HCT116 (cell line): Measurements from ENCODE around the gene SPSB1. TPM values are rescaled to one million over a fixed set of nuclear protein-coding genes. Genes with fewer than 3 reads are reported as not detected.

Experiments
- ATAC-seq: fragments of 200-7000 bp; cut with Tn5 transposase; 2 replicates; pipeline ENCODE4 v1.9.1; 2020; ENCODE audit warnings: mild to moderate bottlenecking, moderate library complexity
- BruUV-seq: library from RNA; stranded (reverse); fragments of 400-500 nt; replicated peaks from 2 replicates; lab custom pipeline; 2021; lab: Mats Ljungman, UMichigan
- CTCF ChIA-PET: fragments of 300-600 bp; sonication (Branson Sonifier 250); formaldehyde crosslinking; loops from one replicate; lab custom pipeline; 2021; ENCODE audit warnings: antibody characterized with exemption; lab: Charles Lee
- POLR2A ChIA-PET: fragments of 300-600, 350-600 bp; sonication (Branson Sonifier 250); formaldehyde crosslinking; loops from one replicate; lab custom pipeline; 2021; ENCODE audit warnings: antibody characterized with exemption; lab: Charles Lee
- RAD21 ChIA-PET, 2 experiments: fragments of 300-600 bp; sonication (Branson Sonifier 250); formaldehyde crosslinking; loops; one replicate each; lab custom pipeline; 2023; ENCODE audit warnings: low total read pairs in 2 of 2; ENCODE audit not compliant: uncharacterized antibody in 2 of 2, unreplicated experiment in 2 of 2, low non-redundant PET in 1 of 2; lab: Charles Lee
- DNase-seq: peaks from one replicate; pipeline ENCODE4 v3.0.0-alpha.2; 2010; ENCODE audit warnings: low read depth, low spot score
- H2AFZ ChIP-seq: fragments of 200-600 bp; shearing (Covaris generic), sonication (generic); 2 replicates; pipeline ENCODE4 v1.6.1; 2017; ENCODE audit warnings: low read depth, mixed run types, mixed read lengths, antibody characterized with exemption, low read length; ENCODE audit not compliant: poor library complexity, severe bottlenecking
- H3K27ac ChIP-seq: 2 replicates; pipeline ENCODE4 v1.5.1; 2012; ENCODE audit warnings: low read depth, low read length
- H3K27me3 ChIP-seq: fragments of 200-600 bp; sonication (generic); 2 replicates; pipeline ENCODE4 v1.6.1; 2016; ENCODE audit warnings: mixed run types, low read length, mixed read lengths; ENCODE audit not compliant: insufficient read depth
- H3K36me3 ChIP-seq, 2 experiments: fragments of 200-500 bp in 1 of 2; fragments of 200-600 bp in 1 of 2; sonication (Bioruptor generic) in 1 of 2; sonication (generic) in 1 of 2; 2 replicates each; pipeline versions ENCODE4 v1.5.1 to v1.6.1; 2014 to 2016; ENCODE audit warnings: low read length in 2 of 2, inconsistent platforms in 1 of 2, mixed read lengths in 1 of 2, mixed run types in 1 of 2; ENCODE audit not compliant: insufficient read depth in 2 of 2, control insufficient read depth in 1 of 2
- H3K4me1 ChIP-seq, 2 experiments: fragments of 200-600 bp in 1 of 2; sonication (generic) in 1 of 2; 2 replicates each; pipeline versions ENCODE4 v1.5.1 to v1.6.1; 2012 to 2017; ENCODE audit warnings: low read length in 2 of 2, inconsistent platforms in 1 of 2, mild to moderate bottlenecking in 1 of 2, mixed read lengths in 1 of 2, mixed run types in 1 of 2, moderate library complexity in 1 of 2; ENCODE audit not compliant: insufficient read depth in 2 of 2, control insufficient read depth in 1 of 2
- H3K4me2 ChIP-seq: fragments of 200-600 bp; sonication (generic); 2 replicates; pipeline ENCODE4 v1.6.1; 2017; ENCODE audit warnings: mixed run types, low read length, mixed read lengths
- H3K4me3 ChIP-seq, 2 experiments: fragments of 200-600 bp in 1 of 2; sonication (generic) in 1 of 2; replicated peaks in 1 of 2; 2 replicates each; pipeline ENCODE4 v1.5.1; 2011 to 2016; ENCODE audit warnings: low read length in 2 of 2, control low read depth in 1 of 2, low read depth in 1 of 2, mild to moderate bottlenecking in 1 of 2, mixed read lengths in 1 of 2, mixed run types in 1 of 2
- H3K79me2 ChIP-seq: fragments of 200-600 bp; sonication (generic); 2 replicates; pipeline ENCODE4 v1.6.1; 2017; ENCODE audit warnings: mild to moderate bottlenecking, mixed run types, low read length, moderate library complexity, mixed read lengths; ENCODE audit not compliant: insufficient read depth
- H3K9ac ChIP-seq: fragments of 200-600 bp; sonication (generic); 2 replicates; pipeline ENCODE4 v1.6.1; 2016; ENCODE audit warnings: low read length, mixed read lengths
- H3K9me2 ChIP-seq: fragments of 200-600 bp; sonication (generic), shearing (Covaris generic); 2 replicates; pipeline ENCODE4 v1.6.1; 2017; ENCODE audit warnings: mixed run types, mild to moderate bottlenecking, moderate library complexity; ENCODE audit not compliant: insufficient read depth
- H3K9me3 ChIP-seq, 2 experiments: fragments of 200-500 bp in 1 of 2; fragments of 200-600 bp in 1 of 2; sonication (Bioruptor generic) in 1 of 2; sonication (generic) in 1 of 2; 2 replicates each; pipeline ENCODE4 v1.6.1; 2014 to 2017; ENCODE audit warnings: low read length in 2 of 2, mixed read lengths in 2 of 2, inconsistent platforms in 1 of 2, low read depth in 1 of 2, mild to moderate bottlenecking in 1 of 2, mixed run types in 1 of 2, moderate library complexity in 1 of 2; ENCODE audit not compliant: control insufficient read depth in 1 of 2, insufficient read depth in 1 of 2
- H4K20me1 ChIP-seq: fragments of 200-600 bp; sonication (generic), shearing (Covaris generic); 2 replicates; pipeline ENCODE4 v1.6.1; 2017; ENCODE audit warnings: mixed run types, mild to moderate bottlenecking, moderate library complexity; ENCODE audit not compliant: insufficient read depth
- ELF1 ChIP-seq: IDR thresholded peaks from 2 replicates; pipeline ENCODE4 v1.6.1; 2012; ENCODE audit warnings: low read depth, borderline replicate concordance
- FOSL1 ChIP-seq: IDR thresholded peaks from 2 replicates; pipeline ENCODE4 v1.6.1; 2012; ENCODE audit warnings: low read depth
- POLR2AphosphoS5 ChIP-seq: IDR thresholded peaks from 2 replicates; pipeline ENCODE4 v1.6.1; 2011; ENCODE audit warnings: mild to moderate bottlenecking, low read depth, low read length, moderate library complexity
- SIN3A ChIP-seq: IDR thresholded peaks from 2 replicates; pipeline ENCODE4 v1.6.1; 2012; ENCODE audit warnings: low read depth
- SP1 ChIP-seq: IDR thresholded peaks from 2 replicates; pipeline ENCODE4 v1.6.1; 2012; ENCODE audit warnings: low read depth
- SRF ChIP-seq: IDR thresholded peaks from 2 replicates; pipeline ENCODE4 v1.6.1; 2012; ENCODE audit warnings: low read depth
- ZFX ChIP-seq: fragments of 450-650 bp; IDR thresholded peaks from 2 replicates; pipeline ENCODE4 v1.6.1; 2017
- intact Hi-C: fragments of 100-400 bp; cut with micrococcal nuclease; formaldehyde crosslinking; loops from 2 replicates; pipeline ENCODE4 v1.10.0; 2022
- total RNA-seq: library from RNA; stranded (reverse); gene quantifications from one replicate; pipeline ENCODE4 v1.2.1, GENCODE V29; 2021; ENCODE audit not compliant: unreplicated experiment
- TF ChIP-seq, protein P1 (sequence below): IDR thresholded peaks from 2 replicates; pipeline ENCODE4 v1.6.1; 2012
- TF ChIP-seq, protein P2 (sequence below): IDR thresholded peaks from 2 replicates; pipeline ENCODE4 v1.6.1; 2012
- TF ChIP-seq, protein P3 (sequence below), 3 experiments: fragments of 200-600 bp in 1 of 3; sonication (generic) in 1 of 3; IDR thresholded peaks in 2 of 3; conservative IDR thresholded peaks in 1 of 3; 2 replicates each; pipeline ENCODE4 v1.5.1; 2012 to 2017; ENCODE audit warnings: low read depth in 2 of 3, low read length in 2 of 3, antibody characterized with exemption in 1 of 3, borderline replicate concordance in 1 of 3, control low read depth in 1 of 3, mild to moderate bottlenecking in 1 of 3, mixed read lengths in 1 of 3, mixed run types in 1 of 3, moderate library complexity in 1 of 3; ENCODE audit not compliant: insufficient read depth in 1 of 3
- TF ChIP-seq, protein P4 (sequence below): IDR thresholded peaks from 2 replicates; pipeline ENCODE4 v1.6.1; 2011; ENCODE audit warnings: mild to moderate bottlenecking, low read length, moderate library complexity; ENCODE audit not compliant: insufficient replicate concordance; ENCODE audit errors: extremely low read depth

Gene SPSB1
- total RNA-seq, 1 experiment from 2014 or later = 10.8 TPM

DNA sequence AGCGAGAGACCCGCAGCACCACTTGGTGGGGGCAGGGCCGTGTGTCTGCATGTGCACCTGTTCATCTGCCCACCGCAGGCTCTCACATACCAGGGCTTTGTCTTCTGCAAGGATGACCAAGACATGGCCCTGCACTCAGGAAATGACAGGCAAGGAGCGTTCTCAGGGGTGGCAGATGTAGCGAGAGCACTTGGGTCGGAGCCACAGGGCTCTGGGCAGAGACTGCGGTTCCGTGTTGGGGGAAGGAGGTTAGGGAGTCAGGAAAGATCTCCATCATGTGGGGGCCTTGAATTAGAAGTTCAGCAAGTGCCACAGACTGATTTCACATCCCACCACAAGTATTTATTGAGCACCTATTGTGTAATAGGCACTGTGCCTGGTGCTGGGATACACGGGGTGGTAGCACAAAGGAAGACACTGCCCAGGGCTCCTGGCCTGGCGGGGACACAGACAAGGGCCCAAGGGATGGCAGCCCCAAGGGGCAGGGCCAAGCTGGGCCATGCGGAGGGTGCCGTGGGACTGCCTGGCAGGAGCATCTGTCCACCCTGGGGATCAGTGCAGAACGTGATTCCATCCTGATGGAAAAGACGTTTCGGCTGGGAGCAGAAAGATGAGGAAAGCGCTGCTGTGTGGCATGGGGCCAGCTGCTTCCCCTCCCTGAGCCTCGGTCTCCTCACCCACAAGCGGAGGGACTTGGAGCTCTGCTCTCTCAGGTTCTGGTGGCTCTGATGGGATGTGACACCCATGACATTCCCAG, 11.4 kb upstream of the SPSB1 start:
- Histone ChIP-seq H3K4me3 (no peak overlapping the region), H3K9ac (peak overlapping the region; percentile 48), H3K9me2 (no peaks in the 10 kb centered on the region), H2AFZ (peak overlapping the region; percentile 74), H3K9me3 (peaks cover 4 to 7% of the 10 kb centered on the region in 2 experiments; a peak in 2 of 4 replicates), H4K20me1 (no peaks in the 10 kb centered on the region), H3K4me2 (peak overlapping the region; percentile 91), H3K27me3 (no peaks in the 10 kb centered on the region), H3K4me1 (peaks cover 20 to 43% of the 10 kb centered on the region in 2 experiments; a peak in 3 of 4 replicates), H3K36me3 (no peaks in the 10 kb centered on the region), H3K79me2 (no peaks in the 10 kb centered on the region), H3K27ac (no peak overlapping the region)
- CTCF ChIA-PET = interaction anchor here (1.2 to 2.2 kb wide), 2 partner anchors 9 to 47 kb away, joined by 3 to 8 read pairs; partner anchors contain the start of gene H6PD
- ATAC-seq (no peak), DNase-seq (no peak)
- BruUV-seq = no TSS peak
- POLR2A ChIA-PET = interaction anchor here (1.0 to 1.9 kb wide), 2 partner anchors 10 to 20 kb away, joined by 3 to 4 read pairs; no protein-coding TSS in a partner anchor
- RAD21 ChIA-PET = interaction anchor here in 1 of 2 experiments (1.3 kb wide), 1 partner anchor 14 kb away, joined by 3 read pairs; no protein-coding TSS in a partner anchor
- no peak for TF ChIP-seq ELF1
- TF ChIP-seq, protein P1, sequence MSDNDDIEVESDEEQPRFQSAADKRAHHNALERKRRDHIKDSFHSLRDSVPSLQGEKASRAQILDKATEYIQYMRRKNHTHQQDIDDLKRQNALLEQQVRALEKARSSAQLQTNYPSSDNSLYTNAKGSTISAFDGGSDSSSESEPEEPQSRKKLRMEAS = no peak
- intact Hi-C loops = no loop called here

DNA sequence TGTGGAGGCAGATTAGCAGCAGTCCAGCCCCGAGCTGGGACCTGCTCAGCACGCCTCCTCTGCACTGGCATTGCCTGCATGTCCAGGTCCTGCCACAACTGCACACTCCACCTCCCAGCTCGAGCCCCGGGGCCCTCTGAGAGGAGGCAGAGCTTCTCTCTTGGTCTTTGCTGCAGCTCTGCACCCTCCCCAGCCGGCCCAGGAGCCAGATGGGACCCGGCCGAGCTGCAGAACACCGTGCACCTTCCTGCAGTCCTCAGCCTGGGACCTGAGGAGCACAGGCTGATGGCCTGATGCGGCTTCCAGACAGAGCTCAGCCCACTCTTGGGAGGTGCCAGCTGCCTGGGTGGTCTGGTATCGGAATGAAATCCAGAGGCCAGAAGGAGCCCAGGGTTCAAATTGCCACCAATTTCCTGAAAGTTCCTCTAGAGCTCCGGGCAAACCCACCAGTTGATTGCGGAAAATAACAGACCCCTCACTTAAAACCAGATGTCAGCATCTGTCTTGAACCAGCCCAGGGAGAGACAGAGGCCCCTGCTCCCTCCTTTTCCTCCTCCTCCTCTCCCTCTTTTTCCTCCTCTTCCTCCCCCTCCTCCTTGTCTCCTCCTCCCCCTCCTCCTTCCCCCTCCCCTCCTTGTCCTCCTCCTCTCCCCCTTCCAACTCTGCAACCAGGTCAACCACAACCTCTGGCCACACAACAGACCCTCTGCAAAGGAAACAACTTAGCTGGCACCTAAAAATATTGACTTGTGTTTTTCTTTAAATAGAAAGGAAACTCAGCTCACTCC, 10.6 kb upstream of the SPSB1 start:
- intact Hi-C loops = no loop called here
- Histone ChIP-seq H2AFZ (no peak overlapping the region), H3K4me3 (no peak overlapping the region), H3K27me3 (no peaks in the 10 kb centered on the region), H3K9ac (no peak overlapping the region), H4K20me1 (no peaks in the 10 kb centered on the region), H3K4me2 (no peak overlapping the region), H3K4me1 (peaks cover 18 to 40% of the 10 kb centered on the region in 2 experiments; a peak in 3 of 4 replicates), H3K79me2 (no peaks in the 10 kb centered on the region), H3K27ac (no peak overlapping the region), H3K9me2 (no peaks in the 10 kb centered on the region), H3K9me3 (peaks cover 8 to 15% of the 10 kb centered on the region in 2 experiments; a peak in 2 of 4 replicates), H3K36me3 (no peaks in the 10 kb centered on the region)
- DNase-seq (no peak), ATAC-seq (no peak)
- ChIA-PET RAD21 (no interaction called here), POLR2A (no interaction called here), CTCF (interaction anchor here (1.2 kb wide), 1 partner anchor 48 kb away, joined by 3 read pairs; the partner anchor contains the start of gene H6PD)
- BruUV-seq = no TSS peak
- TF ChIP-seq POLR2AphosphoS5 (no peak), SP1 (no peak), FOSL1 (no peak), ZFX (no peak), SRF (no peak), SIN3A (no peak)
- TF ChIP-seq, protein P2, sequence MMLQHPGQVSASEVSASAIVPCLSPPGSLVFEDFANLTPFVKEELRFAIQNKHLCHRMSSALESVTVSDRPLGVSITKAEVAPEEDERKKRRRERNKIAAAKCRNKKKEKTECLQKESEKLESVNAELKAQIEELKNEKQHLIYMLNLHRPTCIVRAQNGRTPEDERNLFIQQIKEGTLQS = no peak
- TF ChIP-seq, protein P3, sequence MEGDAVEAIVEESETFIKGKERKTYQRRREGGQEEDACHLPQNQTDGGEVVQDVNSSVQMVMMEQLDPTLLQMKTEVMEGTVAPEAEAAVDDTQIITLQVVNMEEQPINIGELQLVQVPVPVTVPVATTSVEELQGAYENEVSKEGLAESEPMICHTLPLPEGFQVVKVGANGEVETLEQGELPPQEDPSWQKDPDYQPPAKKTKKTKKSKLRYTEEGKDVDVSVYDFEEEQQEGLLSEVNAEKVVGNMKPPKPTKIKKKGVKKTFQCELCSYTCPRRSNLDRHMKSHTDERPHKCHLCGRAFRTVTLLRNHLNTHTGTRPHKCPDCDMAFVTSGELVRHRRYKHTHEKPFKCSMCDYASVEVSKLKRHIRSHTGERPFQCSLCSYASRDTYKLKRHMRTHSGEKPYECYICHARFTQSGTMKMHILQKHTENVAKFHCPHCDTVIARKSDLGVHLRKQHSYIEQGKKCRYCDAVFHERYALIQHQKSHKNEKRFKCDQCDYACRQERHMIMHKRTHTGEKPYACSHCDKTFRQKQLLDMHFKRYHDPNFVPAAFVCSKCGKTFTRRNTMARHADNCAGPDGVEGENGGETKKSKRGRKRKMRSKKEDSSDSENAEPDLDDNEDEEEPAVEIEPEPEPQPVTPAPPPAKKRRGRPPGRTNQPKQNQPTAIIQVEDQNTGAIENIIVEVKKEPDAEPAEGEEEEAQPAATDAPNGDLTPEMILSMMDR (IDR thresholded peaks at IDR 0.05 in 2 of 3, conservative IDR thresholded peaks at IDR 0.05 in 1 of 3; ENCODE audit: borderline replicate concordance in 1 of 3, insufficient read depth in 1 of 3, low read depth in 2 of 3, low read length in 2 of 3) = no peak
- TF ChIP-seq, protein P1 = no peak
- TF ChIP-seq, protein P4, sequence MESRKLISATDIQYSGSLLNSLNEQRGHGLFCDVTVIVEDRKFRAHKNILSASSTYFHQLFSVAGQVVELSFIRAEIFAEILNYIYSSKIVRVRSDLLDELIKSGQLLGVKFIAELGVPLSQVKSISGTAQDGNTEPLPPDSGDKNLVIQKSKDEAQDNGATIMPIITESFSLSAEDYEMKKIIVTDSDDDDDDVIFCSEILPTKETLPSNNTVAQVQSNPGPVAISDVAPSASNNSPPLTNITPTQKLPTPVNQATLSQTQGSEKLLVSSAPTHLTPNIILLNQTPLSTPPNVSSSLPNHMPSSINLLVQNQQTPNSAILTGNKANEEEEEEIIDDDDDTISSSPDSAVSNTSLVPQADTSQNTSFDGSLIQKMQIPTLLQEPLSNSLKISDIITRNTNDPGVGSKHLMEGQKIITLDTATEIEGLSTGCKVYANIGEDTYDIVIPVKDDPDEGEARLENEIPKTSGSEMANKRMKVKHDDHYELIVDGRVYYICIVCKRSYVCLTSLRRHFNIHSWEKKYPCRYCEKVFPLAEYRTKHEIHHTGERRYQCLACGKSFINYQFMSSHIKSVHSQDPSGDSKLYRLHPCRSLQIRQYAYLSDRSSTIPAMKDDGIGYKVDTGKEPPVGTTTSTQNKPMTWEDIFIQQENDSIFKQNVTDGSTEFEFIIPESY = no peak
